ENCODE data around the gene RPF1.

The RPF1 gene

DNA sequence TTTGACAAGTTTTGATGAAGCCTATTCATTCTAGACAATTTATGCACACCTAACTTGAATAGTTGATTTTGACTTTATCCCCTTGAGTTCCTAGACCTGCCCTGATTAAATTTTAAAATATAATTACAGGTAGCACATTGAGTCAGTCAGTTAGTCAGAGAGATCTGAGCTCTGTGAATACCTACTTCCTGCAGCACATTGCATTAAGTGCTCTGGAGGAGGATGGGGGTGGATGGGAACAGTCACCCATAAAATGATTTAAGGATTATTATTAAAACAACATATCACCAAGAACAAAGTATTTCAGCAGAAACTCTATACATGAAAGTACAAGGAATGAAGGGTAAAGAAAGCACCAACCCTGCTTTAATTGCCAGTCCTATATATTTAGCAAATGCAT lies 11.8 kb upstream of the RPF1 start:
- TF ChIP-seq, protein P1, sequence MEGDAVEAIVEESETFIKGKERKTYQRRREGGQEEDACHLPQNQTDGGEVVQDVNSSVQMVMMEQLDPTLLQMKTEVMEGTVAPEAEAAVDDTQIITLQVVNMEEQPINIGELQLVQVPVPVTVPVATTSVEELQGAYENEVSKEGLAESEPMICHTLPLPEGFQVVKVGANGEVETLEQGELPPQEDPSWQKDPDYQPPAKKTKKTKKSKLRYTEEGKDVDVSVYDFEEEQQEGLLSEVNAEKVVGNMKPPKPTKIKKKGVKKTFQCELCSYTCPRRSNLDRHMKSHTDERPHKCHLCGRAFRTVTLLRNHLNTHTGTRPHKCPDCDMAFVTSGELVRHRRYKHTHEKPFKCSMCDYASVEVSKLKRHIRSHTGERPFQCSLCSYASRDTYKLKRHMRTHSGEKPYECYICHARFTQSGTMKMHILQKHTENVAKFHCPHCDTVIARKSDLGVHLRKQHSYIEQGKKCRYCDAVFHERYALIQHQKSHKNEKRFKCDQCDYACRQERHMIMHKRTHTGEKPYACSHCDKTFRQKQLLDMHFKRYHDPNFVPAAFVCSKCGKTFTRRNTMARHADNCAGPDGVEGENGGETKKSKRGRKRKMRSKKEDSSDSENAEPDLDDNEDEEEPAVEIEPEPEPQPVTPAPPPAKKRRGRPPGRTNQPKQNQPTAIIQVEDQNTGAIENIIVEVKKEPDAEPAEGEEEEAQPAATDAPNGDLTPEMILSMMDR (IDR thresholded peaks at IDR 0.05; ENCODE audit: control insufficient read depth, insufficient read depth, low read depth, low read length, missing control alignments), result no peak
- DNase-seq (ENCODE audit: low read depth), result no peak
- no peak overlapping the region for H3K4me3 ChIP-seq (ENCODE audit: control insufficient read depth, low read depth, low read length)

DNA sequence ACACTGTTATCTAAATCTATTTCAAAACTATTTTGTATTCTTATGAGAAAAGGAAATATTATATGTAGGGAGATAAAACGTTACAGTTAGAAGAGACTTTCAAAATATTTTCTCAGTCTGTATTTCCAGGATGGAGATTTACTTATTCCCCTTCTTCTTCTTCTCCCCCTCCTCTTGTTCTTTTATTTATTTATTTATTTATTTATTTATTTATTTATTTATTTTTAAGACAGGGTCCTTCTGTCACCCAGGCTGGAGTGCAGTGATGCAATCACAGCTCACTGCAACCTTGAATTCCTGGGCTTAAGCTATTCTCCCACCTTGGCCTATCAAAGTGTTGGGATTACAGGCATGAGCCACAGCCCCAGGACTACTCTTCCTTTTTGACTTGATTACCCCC lies 2.8 kb upstream of the RPF1 start:
- TF ChIP-seq, protein P1 (IDR thresholded peaks at IDR 0.05; ENCODE audit: control insufficient read depth, insufficient read depth, low read depth, low read length, missing control alignments), result no peak
- DNase-seq (ENCODE audit: low read depth), result no peak
- H3K4me3 ChIP-seq (ENCODE audit: control insufficient read depth, low read depth, low read length), result no peak overlapping the region

DNA sequence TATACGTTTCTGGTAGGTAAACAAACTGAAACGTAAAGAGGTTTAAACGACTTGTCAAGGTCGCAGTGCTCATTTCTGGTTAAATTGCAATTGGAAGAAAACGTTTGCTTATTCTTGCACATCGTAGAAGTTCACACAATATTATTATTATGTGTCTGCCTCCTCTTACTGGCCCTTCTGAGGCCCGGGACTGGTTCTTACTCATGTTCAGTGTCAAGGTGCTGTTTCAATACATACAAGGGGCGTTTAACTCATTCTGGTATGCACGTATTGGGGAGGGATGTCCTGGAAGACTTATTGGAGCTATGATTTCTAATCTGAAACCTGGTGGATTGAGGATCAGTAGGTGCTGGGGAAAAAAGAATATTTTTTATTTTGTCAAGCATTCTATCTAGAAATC lies 932 bp downstream of the RPF1 start:
- DNase-seq (ENCODE audit: low read depth), result no peak
- peak overlapping the region; percentile 62 for H3K4me3 ChIP-seq (ENCODE audit: control insufficient read depth, low read depth, low read length)
- TF ChIP-seq, protein P1 (IDR thresholded peaks at IDR 0.05; ENCODE audit: control insufficient read depth, insufficient read depth, low read depth, low read length, missing control alignments), result no peak

DNA sequence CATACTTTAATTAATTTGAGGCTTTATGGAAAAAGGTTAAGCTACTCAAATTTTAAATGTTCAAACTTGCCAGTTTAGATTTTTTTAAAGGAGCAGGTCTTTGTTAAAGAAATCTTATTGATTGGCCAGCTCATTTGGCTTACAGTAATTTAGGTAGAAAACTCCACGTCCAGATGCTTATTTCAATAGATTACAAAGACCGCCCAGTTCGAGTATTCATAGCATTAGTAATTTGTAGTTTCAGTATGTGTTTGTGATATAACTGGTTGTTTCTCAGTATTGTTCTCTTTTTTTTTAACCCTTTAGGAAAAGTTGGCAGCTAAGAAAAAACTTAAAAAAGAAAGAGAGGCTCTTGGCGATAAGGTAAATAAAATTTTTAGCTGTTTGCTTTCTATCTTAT lies 1.6 kb downstream of the RPF1 start:
- TF ChIP-seq, protein P1 (IDR thresholded peaks at IDR 0.05; ENCODE audit: control insufficient read depth, insufficient read depth, low read depth, low read length, missing control alignments), result no peak
- no peak for DNase-seq (ENCODE audit: low read depth)
- no peak overlapping the region; the same call in 1 of the 2 replicates for H3K4me3 ChIP-seq (ENCODE audit: control insufficient read depth, low read depth, low read length)

DNA sequence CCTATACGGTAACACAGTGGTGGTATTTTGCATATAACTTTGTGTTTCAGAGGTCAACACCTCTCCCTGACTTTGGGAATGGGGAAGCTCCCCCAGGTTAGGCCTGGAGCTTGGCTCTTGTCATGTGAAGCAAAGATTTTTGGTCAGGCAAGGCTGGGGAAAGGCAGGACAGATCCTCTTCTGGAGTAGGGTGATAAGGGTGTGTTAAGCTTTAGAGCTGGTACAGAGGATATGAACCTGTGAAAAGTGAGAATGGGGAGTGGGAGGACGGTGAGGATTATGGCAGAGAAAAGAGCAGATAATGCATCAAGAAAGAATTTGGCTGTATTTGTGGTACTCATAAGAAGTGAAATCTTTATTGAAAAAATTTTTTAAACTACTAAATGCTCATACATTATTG lies 2.3 kb downstream of the RPF1 start:
- TF ChIP-seq, protein P1 (IDR thresholded peaks at IDR 0.05; ENCODE audit: control insufficient read depth, insufficient read depth, low read depth, low read length, missing control alignments), result no peak
- no peak for DNase-seq (ENCODE audit: low read depth)

DNA sequence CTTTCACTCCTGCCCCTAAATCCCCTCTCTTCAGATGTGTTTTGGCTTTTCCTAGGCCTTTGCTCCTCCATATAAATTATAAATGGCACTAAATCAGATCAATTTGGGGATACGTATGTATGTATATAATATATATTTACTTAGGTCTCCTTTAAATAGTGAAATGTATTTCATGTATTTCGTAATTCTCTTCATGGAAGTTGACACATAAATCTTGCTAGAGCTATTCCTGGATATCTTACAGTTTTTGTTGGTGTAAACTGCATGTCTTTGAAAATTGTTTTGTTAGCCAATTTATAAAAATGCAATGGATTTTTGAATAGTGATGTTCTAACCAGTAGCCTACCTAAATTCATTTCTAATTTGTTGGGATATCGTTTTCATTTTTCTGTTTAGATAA lies 9.0 kb downstream of the RPF1 start:
- TF ChIP-seq, protein P1 (IDR thresholded peaks at IDR 0.05; ENCODE audit: control insufficient read depth, insufficient read depth, low read depth, low read length, missing control alignments), result no peak
- no peak for DNase-seq (ENCODE audit: low read depth)
- no peak overlapping the region for H3K4me3 ChIP-seq (ENCODE audit: control insufficient read depth, low read depth, low read length)

More for the DNA sequence above, 2.3 kb downstream of the RPF1 start:
- no peak overlapping the region for H3K4me3 ChIP-seq (ENCODE audit: control insufficient read depth, low read depth, low read length)

DNA sequence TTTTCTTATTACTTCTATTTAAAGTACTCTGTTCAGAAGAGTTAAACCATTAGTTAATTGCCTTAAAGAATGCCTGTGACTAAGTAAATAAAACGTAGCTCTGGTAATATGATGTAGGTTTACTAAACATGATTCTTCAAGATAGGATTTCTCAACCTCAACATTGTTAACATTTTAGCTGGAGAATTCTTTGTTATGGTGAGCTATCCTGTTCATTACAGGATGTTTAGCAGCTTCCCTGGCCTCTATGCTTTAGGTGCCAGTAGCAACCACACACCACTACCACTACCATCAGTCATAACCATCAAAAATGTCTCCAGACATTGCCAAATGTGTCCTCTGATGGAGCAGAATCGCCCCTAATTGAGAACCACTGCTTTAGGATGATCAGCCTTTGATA lies 10.7 kb downstream of the RPF1 start:
- no peak overlapping the region for H3K4me3 ChIP-seq (ENCODE audit: control insufficient read depth, low read depth, low read length)
- no peak for DNase-seq (ENCODE audit: low read depth)
- TF ChIP-seq, protein P1 (IDR thresholded peaks at IDR 0.05; ENCODE audit: control insufficient read depth, insufficient read depth, low read depth, low read length, missing control alignments), result no peak
